Measurements from ENCODE around the gene IL1B. TPM values are rescaled to one million over a fixed set of nuclear protein-coding genes. Genes with fewer than 3 reads are reported as not detected.

Gene IL1B
- total RNA-seq, 3 donors from 2014 or later, result 2.1 to 6.4 (median 4.2) TPM

DNA sequence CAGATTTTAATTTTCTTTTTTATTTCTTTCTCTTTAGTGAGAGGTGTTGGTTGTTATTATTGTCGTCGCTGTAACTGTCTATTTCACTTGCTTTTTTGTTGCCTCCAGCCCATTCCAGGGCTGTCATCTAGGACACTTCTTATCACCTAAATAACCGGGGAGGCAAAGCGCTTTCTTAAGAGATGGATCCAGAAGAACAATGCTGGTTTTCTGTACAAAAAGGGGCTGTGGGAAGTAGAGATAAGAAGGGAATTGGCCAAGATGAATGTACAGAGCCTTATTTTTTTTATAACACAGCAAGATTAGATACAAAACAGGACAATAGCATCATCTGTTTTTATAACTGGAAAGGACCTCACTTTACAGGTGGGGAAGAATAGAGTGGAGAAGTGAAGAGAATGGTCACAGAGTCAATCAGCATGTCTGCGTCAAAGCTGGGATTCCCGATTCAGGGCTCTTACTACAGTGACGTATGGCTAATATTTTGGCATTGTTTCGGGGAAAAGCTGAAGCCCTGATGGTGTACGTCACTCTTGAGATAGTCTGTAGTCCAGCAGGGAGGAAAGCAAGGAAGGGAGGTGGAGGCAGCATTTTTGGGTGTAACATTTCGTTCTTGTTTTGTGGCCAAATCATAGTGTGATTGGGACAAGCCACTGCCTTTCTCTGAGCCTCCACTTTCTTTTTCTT lies 23.2 kb downstream of the IL1B start:
- no peaks in the 10 kb centered on the region for H3K9me3 ChIP-seq
- H3K36me3 ChIP-seq (ENCODE audit: low read depth), result no peaks in the 10 kb centered on the region
- TF ChIP-seq, protein P1, sequence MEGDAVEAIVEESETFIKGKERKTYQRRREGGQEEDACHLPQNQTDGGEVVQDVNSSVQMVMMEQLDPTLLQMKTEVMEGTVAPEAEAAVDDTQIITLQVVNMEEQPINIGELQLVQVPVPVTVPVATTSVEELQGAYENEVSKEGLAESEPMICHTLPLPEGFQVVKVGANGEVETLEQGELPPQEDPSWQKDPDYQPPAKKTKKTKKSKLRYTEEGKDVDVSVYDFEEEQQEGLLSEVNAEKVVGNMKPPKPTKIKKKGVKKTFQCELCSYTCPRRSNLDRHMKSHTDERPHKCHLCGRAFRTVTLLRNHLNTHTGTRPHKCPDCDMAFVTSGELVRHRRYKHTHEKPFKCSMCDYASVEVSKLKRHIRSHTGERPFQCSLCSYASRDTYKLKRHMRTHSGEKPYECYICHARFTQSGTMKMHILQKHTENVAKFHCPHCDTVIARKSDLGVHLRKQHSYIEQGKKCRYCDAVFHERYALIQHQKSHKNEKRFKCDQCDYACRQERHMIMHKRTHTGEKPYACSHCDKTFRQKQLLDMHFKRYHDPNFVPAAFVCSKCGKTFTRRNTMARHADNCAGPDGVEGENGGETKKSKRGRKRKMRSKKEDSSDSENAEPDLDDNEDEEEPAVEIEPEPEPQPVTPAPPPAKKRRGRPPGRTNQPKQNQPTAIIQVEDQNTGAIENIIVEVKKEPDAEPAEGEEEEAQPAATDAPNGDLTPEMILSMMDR (IDR thresholded peaks at IDR 0.05), result no peak
- intact Hi-C loops (cut with DNase I, micrococcal nuclease), result no loop called here
- DNase-seq (no peak), ATAC-seq (no peak)
- H3K4me3 ChIP-seq, result no peak overlapping the region
- peaks cover 7% of the 10 kb centered on the region for H3K4me1 ChIP-seq (ENCODE audit: low read depth)

DNA sequence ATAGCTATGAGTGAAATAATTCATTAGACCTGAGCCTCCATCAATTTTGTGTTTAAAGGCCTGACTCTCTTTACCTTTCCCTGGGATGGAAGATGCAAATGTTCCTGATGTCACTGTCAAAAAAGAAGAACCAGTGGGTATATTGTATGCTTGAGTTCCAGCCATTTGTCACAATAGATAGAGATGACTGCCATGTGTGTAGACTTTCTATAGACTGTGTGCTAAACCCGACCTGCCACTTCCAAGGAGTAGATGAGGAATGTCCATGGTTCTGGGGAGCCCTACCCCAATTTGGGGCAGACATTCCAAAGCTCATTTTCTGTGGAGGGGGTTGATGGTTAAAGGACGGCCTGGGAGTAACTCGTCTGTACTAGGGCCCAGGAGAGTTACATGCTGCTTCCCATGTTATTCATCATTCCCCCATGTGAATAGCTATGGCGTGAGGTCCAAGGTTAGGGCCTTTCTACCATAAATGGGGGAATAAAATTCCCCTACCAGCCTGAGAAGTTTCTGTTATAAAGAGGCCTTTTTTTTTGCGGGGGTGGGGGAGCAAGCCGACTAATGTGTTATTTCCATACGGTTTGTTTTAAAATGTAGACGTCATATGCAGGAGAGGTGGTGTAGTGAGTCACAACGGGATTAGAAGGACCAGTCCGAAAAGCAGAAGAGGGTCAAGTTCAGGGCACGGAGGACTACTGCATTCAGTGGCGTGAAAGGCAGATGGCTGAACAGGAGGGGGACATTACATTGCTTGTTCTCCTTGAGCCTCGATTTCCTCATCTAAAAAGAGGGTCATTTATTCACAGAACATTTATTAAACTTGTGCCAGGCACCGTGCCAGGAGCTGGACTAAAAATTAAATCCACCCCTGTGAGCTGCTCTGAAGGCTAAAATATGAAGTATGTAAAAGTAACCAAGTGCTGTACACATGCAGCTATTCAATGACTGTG lies 24.0 kb downstream of the IL1B start:
- Histone ChIP-seq H3K9me3 (no peaks in the 10 kb centered on the region), H3K4me3 (no peak overlapping the region), H3K4me1 (ENCODE audit: low read depth) (peaks cover 7% of the 10 kb centered on the region), H3K36me3 (ENCODE audit: low read depth) (no peaks in the 10 kb centered on the region)
- ATAC-seq (no peak), DNase-seq (no peak)
- intact Hi-C loops (cut with DNase I, micrococcal nuclease), result no loop called here
- TF ChIP-seq, protein P1 (IDR thresholded peaks at IDR 0.05), result no peak

- TF ChIP-seq, protein P1 (IDR thresholded peaks at IDR 0.05), result no peak
- DNase-seq, result no peak
- H3K9me3 ChIP-seq, result no peaks in the 10 kb centered on the region
- peak; percentile 91 for ATAC-seq
- H3K4me1 ChIP-seq (ENCODE audit: low read depth), result peaks cover 7% of the 10 kb centered on the region
- no peak overlapping the region for H3K4me3 ChIP-seq
- intact Hi-C loops (cut with DNase I, micrococcal nuclease), result no loop called here
- no peaks in the 10 kb centered on the region for H3K36me3 ChIP-seq (ENCODE audit: low read depth)
Measured at GRCh38 chr2:112811841-112812306, 24.7 kb downstream of the IL1B start.

DNA sequence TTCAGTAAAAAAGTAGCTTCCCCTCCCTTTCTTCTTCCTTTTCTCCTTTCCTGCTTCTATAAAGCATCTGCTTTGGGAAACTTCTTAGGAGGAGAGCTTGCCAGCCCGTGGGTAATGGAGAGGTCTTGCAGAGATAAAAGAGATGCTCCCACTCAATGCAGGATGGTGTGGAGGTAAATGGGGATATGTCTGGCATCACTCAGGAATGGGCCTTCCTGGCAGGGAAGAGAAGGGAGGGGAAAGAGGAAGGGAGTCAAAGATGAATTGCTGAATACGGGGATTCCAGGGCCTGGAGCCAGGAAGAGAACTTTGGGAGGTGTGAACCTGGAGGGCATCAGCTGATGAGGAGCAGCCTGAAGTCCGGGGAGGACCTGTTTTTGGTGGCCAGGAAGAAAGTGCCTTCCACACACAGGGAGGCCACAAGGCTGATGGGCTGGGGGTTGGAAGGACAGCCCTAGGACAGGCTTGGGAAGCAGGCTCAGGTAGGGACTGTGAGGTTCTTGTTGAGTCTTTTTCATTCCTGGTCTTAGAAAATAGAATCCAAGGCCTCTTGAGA lies 25.2 kb downstream of the IL1B start:
- no peaks in the 10 kb centered on the region for H3K9me3 ChIP-seq
- no peak for DNase-seq
- H3K36me3 ChIP-seq (ENCODE audit: low read depth), result no peaks in the 10 kb centered on the region
- no peak for ATAC-seq
- TF ChIP-seq, protein P1 (IDR thresholded peaks at IDR 0.05), result no peak
- H3K4me3 ChIP-seq, result no peak overlapping the region
- H3K4me1 ChIP-seq (ENCODE audit: low read depth), result peaks cover 7% of the 10 kb centered on the region
- intact Hi-C loops (cut with DNase I, micrococcal nuclease), result no loop called here

DNA sequence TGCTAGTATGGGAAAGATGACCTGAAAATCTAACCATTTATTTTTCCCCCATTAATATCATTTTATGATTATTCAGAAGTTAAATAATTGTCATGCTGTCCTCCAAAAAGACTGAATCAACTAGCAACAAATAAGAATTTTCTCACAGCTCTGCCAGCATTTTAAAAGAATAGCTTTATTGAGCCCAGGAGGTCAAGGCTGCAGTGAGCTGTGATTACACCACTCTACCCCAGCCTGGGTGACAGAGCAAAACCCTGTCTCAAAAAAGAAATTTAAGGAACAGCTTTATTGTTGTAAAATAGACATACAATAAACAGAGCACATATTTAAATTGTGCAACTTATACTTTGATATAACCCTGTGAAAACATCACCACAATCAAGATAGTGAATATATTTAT lies 27.5 kb downstream of the IL1B start:
- TF ChIP-seq, protein P1 (IDR thresholded peaks at IDR 0.05), result no peak
- Histone ChIP-seq H3K4me1 (ENCODE audit: low read depth) (peaks cover 7% of the 10 kb centered on the region), H3K36me3 (ENCODE audit: low read depth) (no peaks in the 10 kb centered on the region), H3K9me3 (no peaks in the 10 kb centered on the region), H3K4me3 (no peak overlapping the region)
- DNase-seq (no peak), ATAC-seq (no peak)
- intact Hi-C loops (cut with DNase I, micrococcal nuclease), result no loop called here
